HL-60 (cell line): Measurements from ENCODE around the gene PHC2.

Source experiments
- DNase-seq, 2 experiments: peaks; one replicate each; pipeline ENCODE4 v3.0.0-alpha.2; 2010 to 2020; ENCODE audit warnings: low read depth in 1 of 2, low spot score in 1 of 2
- H3K27ac ChIP-seq: fragments of 250-450 bp; sonication (Bioruptor Pico); replicated peaks from 2 replicates; pipeline ENCODE4 v1.5.1; 2020; ENCODE audit warnings: mild to moderate bottlenecking, moderate library complexity
- H3K27me3 ChIP-seq: fragments of 250-450 bp; sonication (Bioruptor Pico); 2 replicates; pipeline ENCODE4 v1.5.1; 2021; ENCODE audit warnings: mild to moderate bottlenecking, moderate library complexity; ENCODE audit not compliant: insufficient read depth, poor library complexity, severe bottlenecking
- H3K4me3 ChIP-seq: replicated peaks from 2 replicates; pipeline ENCODE4 v1.5.1; 2011; ENCODE audit warnings: mild to moderate bottlenecking, control low read depth, low read length; ENCODE audit not compliant: insufficient read depth
- GABPA ChIP-seq: IDR thresholded peaks from 2 replicates; pipeline ENCODE4 v1.6.1; 2012; ENCODE audit warnings: low read depth
- POLR2AphosphoS5 ChIP-seq: IDR thresholded peaks from 2 replicates; pipeline ENCODE4 v1.6.1; 2012; ENCODE audit warnings: low read depth
- SPI1 ChIP-seq: IDR thresholded peaks from 2 replicates; pipeline ENCODE4 v1.6.1; 2012; ENCODE audit warnings: low read depth, mild to moderate bottlenecking, borderline replicate concordance
- TF ChIP-seq, protein P1 (sequence below): IDR thresholded peaks from one replicate; pipeline ENCODE4 v1.5.1; 2011; ENCODE audit warnings: low read length, control low read depth, inconsistent platforms; ENCODE audit not compliant: insufficient read depth
- TF ChIP-seq, protein P2 (sequence below): IDR thresholded peaks from 2 replicates; pipeline ENCODE4 v1.6.1; 2012; ENCODE audit warnings: low read depth; ENCODE audit not compliant: insufficient replicate concordance

PHC2 gene

DNA sequence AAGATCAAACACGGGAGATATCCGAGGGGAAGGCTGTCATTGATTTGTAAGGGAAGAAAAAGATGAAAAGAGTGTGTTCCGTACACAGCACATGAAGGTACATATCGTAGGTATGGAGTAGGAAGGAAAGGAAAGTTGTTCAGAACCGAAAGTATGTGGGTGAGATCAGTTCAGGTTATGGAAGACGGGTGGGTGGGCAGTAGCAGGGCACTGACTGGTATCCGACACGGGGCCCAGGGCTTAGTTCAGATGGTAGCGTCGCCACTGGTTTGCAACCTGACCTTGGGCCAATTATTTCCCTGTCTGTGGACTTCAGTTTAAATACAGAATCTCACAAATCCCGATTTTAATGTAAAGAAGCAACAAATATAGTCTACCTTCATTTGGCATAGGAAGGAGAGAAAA lies 82.2 kb downstream of the PHC2 start:
- TF ChIP-seq GABPA = no peak
- TF ChIP-seq POLR2AphosphoS5 = no peak
- TF ChIP-seq SPI1 = no peak
- TF ChIP-seq, protein P1, sequence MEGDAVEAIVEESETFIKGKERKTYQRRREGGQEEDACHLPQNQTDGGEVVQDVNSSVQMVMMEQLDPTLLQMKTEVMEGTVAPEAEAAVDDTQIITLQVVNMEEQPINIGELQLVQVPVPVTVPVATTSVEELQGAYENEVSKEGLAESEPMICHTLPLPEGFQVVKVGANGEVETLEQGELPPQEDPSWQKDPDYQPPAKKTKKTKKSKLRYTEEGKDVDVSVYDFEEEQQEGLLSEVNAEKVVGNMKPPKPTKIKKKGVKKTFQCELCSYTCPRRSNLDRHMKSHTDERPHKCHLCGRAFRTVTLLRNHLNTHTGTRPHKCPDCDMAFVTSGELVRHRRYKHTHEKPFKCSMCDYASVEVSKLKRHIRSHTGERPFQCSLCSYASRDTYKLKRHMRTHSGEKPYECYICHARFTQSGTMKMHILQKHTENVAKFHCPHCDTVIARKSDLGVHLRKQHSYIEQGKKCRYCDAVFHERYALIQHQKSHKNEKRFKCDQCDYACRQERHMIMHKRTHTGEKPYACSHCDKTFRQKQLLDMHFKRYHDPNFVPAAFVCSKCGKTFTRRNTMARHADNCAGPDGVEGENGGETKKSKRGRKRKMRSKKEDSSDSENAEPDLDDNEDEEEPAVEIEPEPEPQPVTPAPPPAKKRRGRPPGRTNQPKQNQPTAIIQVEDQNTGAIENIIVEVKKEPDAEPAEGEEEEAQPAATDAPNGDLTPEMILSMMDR = no peak
- TF ChIP-seq, protein P2, sequence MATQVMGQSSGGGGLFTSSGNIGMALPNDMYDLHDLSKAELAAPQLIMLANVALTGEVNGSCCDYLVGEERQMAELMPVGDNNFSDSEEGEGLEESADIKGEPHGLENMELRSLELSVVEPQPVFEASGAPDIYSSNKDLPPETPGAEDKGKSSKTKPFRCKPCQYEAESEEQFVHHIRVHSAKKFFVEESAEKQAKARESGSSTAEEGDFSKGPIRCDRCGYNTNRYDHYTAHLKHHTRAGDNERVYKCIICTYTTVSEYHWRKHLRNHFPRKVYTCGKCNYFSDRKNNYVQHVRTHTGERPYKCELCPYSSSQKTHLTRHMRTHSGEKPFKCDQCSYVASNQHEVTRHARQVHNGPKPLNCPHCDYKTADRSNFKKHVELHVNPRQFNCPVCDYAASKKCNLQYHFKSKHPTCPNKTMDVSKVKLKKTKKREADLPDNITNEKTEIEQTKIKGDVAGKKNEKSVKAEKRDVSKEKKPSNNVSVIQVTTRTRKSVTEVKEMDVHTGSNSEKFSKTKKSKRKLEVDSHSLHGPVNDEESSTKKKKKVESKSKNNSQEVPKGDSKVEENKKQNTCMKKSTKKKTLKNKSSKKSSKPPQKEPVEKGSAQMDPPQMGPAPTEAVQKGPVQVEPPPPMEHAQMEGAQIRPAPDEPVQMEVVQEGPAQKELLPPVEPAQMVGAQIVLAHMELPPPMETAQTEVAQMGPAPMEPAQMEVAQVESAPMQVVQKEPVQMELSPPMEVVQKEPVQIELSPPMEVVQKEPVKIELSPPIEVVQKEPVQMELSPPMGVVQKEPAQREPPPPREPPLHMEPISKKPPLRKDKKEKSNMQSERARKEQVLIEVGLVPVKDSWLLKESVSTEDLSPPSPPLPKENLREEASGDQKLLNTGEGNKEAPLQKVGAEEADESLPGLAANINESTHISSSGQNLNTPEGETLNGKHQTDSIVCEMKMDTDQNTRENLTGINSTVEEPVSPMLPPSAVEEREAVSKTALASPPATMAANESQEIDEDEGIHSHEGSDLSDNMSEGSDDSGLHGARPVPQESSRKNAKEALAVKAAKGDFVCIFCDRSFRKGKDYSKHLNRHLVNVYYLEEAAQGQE = no peak
- peak overlapping the region; percentile 59 for H3K4me3 ChIP-seq
- H3K27me3 ChIP-seq = no peaks in the 10 kb centered on the region
- no peak for DNase-seq
- H3K27ac ChIP-seq = peak overlapping the region; percentile 46

DNA sequence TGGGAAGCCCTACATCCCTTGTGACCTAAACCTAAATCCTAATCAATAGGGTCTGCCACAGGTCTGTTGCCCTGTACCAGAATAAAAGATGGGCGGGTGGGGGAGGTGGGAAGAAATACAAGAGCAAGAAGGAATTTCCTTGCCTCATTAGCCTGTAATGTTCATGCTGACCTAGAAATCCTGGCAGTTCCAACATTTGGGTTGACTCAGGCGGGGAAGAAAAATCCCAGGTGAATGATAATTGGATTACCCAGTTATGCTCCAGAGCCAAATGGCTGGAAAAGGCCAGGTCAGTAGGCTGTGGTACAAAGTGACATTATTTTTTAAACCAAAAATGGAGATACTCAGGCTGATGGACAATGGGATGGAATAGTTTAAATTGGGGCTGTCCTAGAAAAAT lies 82.7 kb downstream of the PHC2 start:
- Histone ChIP-seq H3K4me3 (peak overlapping the region; percentile 59), H3K27me3 (no peaks in the 10 kb centered on the region), H3K27ac (no peak overlapping the region)
- no peak for DNase-seq
- no peak for TF ChIP-seq GABPA
- no peak for TF ChIP-seq POLR2AphosphoS5
- TF ChIP-seq, protein P2 = no peak
- TF ChIP-seq, protein P1 = no peak
- no peak for TF ChIP-seq SPI1

DNA sequence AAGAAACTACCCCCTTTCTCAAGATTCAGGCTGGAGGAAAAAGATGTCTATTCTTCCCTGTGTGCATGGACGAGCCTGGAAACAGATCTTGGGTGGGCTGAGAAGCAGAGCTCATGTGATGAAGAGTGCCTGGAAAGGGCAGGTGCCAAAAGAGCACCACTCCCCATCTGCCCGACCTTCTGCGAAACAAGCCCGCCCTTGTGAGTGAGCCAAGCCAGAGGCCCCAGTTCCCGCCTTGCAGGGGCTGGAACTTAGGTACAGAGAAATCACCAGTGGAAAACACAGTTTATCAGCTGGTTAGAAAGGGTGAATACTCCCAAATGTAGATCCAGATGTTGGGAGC lies 83.3 kb downstream of the PHC2 start:
- H3K4me3 ChIP-seq = no peak overlapping the region; the same call in 1 of the 2 replicates
- H3K27ac ChIP-seq = no peak overlapping the region
- no peaks in the 10 kb centered on the region for H3K27me3 ChIP-seq
- TF ChIP-seq POLR2AphosphoS5 (no peak), SPI1 (no peak), GABPA (no peak)
- TF ChIP-seq, protein P2 = no peak
- TF ChIP-seq, protein P1 = no peak
- no peak for DNase-seq
